ENCODE measurements around the gene GPR37L1.

- TF ChIP-seq, protein P1, sequence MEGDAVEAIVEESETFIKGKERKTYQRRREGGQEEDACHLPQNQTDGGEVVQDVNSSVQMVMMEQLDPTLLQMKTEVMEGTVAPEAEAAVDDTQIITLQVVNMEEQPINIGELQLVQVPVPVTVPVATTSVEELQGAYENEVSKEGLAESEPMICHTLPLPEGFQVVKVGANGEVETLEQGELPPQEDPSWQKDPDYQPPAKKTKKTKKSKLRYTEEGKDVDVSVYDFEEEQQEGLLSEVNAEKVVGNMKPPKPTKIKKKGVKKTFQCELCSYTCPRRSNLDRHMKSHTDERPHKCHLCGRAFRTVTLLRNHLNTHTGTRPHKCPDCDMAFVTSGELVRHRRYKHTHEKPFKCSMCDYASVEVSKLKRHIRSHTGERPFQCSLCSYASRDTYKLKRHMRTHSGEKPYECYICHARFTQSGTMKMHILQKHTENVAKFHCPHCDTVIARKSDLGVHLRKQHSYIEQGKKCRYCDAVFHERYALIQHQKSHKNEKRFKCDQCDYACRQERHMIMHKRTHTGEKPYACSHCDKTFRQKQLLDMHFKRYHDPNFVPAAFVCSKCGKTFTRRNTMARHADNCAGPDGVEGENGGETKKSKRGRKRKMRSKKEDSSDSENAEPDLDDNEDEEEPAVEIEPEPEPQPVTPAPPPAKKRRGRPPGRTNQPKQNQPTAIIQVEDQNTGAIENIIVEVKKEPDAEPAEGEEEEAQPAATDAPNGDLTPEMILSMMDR (IDR thresholded peaks at IDR 0.05): no peak
- TF ChIP-seq POLR2AphosphoS5 (IDR thresholded peaks at IDR 0.05): no peak
Measured at GRCh38 chr1:202168861-202169260, 46.1 kb downstream of the GPR37L1 start.
